ENCODE data around the gene KRTAP5-1.
"Not testable (repeated sequence)": the region's sequence is repeated elsewhere in the genome, so short reads cannot be mapped to it uniquely, and the experiment has no call there.

The KRTAP5-1 gene

GRCh38 chr11:1589996-1590395 lies 4.9 kb upstream of the KRTAP5-1 start:
- H3K4me3 ChIP-seq (ENCODE audit: low read length) = no peak overlapping the region
- TF ChIP-seq, protein P1, sequence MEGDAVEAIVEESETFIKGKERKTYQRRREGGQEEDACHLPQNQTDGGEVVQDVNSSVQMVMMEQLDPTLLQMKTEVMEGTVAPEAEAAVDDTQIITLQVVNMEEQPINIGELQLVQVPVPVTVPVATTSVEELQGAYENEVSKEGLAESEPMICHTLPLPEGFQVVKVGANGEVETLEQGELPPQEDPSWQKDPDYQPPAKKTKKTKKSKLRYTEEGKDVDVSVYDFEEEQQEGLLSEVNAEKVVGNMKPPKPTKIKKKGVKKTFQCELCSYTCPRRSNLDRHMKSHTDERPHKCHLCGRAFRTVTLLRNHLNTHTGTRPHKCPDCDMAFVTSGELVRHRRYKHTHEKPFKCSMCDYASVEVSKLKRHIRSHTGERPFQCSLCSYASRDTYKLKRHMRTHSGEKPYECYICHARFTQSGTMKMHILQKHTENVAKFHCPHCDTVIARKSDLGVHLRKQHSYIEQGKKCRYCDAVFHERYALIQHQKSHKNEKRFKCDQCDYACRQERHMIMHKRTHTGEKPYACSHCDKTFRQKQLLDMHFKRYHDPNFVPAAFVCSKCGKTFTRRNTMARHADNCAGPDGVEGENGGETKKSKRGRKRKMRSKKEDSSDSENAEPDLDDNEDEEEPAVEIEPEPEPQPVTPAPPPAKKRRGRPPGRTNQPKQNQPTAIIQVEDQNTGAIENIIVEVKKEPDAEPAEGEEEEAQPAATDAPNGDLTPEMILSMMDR (conservative IDR thresholded peaks at IDR 0.05; ENCODE audit: low read length) = no peak
- DNase-seq (ENCODE audit: low read depth) = no peak

GRCh38 chr11:1589191-1589963 lies 4.3 kb upstream of the KRTAP5-1 start:
- not testable (repeated sequence) for DNase-seq (ENCODE audit: low read depth); H3K4me3 ChIP-seq (ENCODE audit: low read length)

DNA sequence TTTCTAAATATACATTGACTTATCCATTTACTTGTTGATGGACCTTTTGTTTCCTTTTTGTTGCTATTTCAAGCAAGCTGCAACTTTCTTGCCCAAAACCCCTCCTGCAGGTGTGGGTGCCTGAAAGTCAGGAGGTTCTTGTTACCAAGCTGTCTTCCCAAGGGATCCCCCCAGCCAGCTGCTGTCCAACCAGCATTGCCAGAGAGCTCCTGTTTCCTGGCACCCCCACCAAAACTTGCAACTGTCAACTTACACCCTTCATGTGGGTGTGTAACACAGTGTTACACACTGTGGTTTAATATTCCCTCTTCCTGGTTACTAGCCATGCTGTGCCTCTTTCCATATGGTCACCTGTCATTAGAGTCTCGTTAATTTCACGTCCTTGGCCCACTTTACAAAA lies 1.6 kb upstream of the KRTAP5-1 start:
- H3K4me3 ChIP-seq (ENCODE audit: low read length) = no peak overlapping the region
- TF ChIP-seq, protein P1 (conservative IDR thresholded peaks at IDR 0.05; ENCODE audit: low read length) = no peak
- no peak for DNase-seq (ENCODE audit: low read depth)

- DNase-seq (ENCODE audit: low read depth); H3K4me3 ChIP-seq (ENCODE audit: low read length): not testable (repeated sequence)
Measured at GRCh38 chr11:1582909-1583308, 2.2 kb downstream of the KRTAP5-1 start.

DNA sequence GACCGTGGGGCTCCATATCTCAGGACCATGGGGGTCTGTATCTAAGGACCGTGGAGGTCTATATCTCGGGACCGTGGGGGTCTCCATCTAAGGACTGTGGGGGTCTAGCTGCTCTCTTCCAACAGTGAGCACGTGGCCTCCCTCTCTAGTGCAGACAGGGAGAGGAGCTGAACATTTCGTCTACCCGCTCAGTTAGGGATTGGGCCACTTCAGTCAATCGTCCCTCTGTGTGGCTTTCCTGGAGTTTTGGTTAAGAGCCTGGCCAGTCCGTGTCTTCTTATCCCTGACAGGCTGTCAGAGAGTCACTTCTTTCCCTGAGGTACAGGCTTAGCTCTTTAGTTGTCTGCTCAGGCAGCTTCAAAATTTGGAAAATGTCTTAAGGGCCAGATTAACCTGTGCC lies 3.1 kb downstream of the KRTAP5-1 start:
- H3K4me3 ChIP-seq (ENCODE audit: low read length) = no peak overlapping the region
- TF ChIP-seq, protein P1 (conservative IDR thresholded peaks at IDR 0.05; ENCODE audit: low read length) = no peak
- no peak for DNase-seq (ENCODE audit: low read depth)

DNA sequence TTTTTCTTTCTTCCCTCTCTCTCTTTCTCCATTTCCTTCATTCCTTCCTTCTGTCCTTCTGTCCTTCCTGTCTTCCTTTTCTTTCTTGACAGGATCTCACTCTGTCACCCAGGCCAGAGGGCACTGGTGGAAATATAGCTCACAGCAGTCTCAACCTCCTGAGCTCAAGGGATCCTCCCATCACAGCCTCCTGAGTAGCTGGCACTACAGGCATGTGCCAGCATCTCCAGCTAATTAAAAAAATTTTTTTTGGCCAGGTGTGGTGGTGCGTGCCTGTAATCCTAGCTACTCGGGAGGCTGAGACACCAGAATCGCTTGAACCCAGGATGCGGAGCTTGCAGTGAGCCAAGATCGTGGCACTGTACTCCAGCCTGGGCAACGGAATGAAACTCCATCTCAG lies 8.3 kb downstream of the KRTAP5-1 start:
- no peak for DNase-seq (ENCODE audit: low read depth)
- H3K4me3 ChIP-seq (ENCODE audit: low read length) = no peak overlapping the region
- TF ChIP-seq, protein P1 (conservative IDR thresholded peaks at IDR 0.05; ENCODE audit: low read length) = no peak

DNA sequence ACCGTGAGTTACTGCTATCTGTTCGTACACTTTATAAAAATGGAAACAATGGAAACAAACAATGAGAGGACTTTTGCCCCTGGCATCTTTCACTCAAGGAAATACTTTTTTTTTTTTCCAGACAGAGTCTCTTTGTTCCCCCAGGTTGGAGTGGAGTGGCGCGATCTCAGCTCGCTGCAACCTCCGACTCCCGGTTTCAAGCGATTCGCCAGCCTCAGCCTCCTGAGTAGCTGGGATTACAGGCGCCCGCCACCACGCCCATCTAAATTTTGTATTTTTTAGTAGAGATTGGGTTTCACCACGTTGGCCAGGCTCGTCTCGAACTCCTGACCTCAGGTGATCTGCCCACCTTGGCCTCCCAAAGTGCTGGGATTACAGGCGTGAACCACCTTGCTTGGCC lies 9.3 kb downstream of the KRTAP5-1 start:
- H3K4me3 ChIP-seq (ENCODE audit: low read length); DNase-seq (ENCODE audit: low read depth): not testable (repeated sequence)

GRCh38 chr11:1574933-1575242 lies 10.2 kb downstream of the KRTAP5-1 start:
- no peak for DNase-seq (ENCODE audit: low read depth)

More at GRCh38 chr11:1574933-1575242, 10.2 kb downstream of the KRTAP5-1 start:
- H3K4me3 ChIP-seq (ENCODE audit: low read length) = no peak overlapping the region
- TF ChIP-seq, protein P1 (conservative IDR thresholded peaks at IDR 0.05; ENCODE audit: low read length) = no peak
